HepG2 (cell line): ENCODE results near the gene DIS3L2. TPM values are rescaled to one million over a fixed set of nuclear protein-coding genes. Genes with fewer than 3 reads are reported as not detected.

Experiments used
- ATRX ChIP-seq: sonication (generic); formaldehyde crosslinking; IDR thresholded peaks from 2 replicates; pipeline ENCODE4 v1.4.0; 2020; ENCODE audit warnings: missing genetic modification reagents, borderline replicate concordance
- STAG1 ChIP-seq: sonication (generic); formaldehyde crosslinking; IDR thresholded peaks from 2 replicates; pipeline ENCODE4 v1.4.0; 2020; ENCODE audit warnings: missing genetic modification reagents
- ZBTB1 ChIP-seq: sonication (generic); formaldehyde crosslinking; IDR thresholded peaks from 2 replicates; pipeline ENCODE4 v1.4.0; 2020; ENCODE audit warnings: missing genetic modification reagents, borderline replicate concordance
- ZNF646 ChIP-seq: sonication (generic); formaldehyde crosslinking; IDR thresholded peaks from 2 replicates; pipeline ENCODE4 v1.9.0; 2021; ENCODE audit warnings: mild to moderate bottlenecking, missing genetic modification reagents
- polyA plus RNA-seq, 8 experiments: library from polyadenylated mRNA; depleted of rRNA in 3 of 8; stranded (reverse) in 7 of 8; unstranded in 1 of 8; fragments of >200 nt; fragmentation: Illumina TruSeq in 4 of 8; extraction: Trizol in 4 of 8; gene quantifications; 2 replicates each; pipeline versions ENCODE4 v1.2.1 to v1.2.3, GENCODE V29; 2011 to 2016; ENCODE audit warnings: low read depth in 4 of 8, missing spikeins in 1 of 8, mixed read lengths in 1 of 8; ENCODE audit not compliant: insufficient read depth in 1 of 8
- total RNA-seq, 5 experiments: library from RNA; depleted of rRNA; stranded (reverse); fragments of >200 nt; fragmentation: Illumina TruSeq; extraction: Trizol; gene quantifications; 2 replicates each; pipeline ENCODE4 v1.2.3, GENCODE V29; 2016; ENCODE audit warnings: low read depth in 1 of 5
- TF ChIP-seq, protein P1 (sequence below): sonication (generic); formaldehyde crosslinking; IDR thresholded peaks from 2 replicates; pipeline ENCODE4 v1.5.1; 2020; ENCODE audit warnings: missing genetic modification reagents, mild to moderate bottlenecking, borderline replicate concordance

DIS3L2 gene
- total and polyA plus RNA-seq, 2 of the 13 experiments (the other 11 are each of a cell fraction or from before 2014, with no cell fraction given), result 7.0 to 23.9 TPM

- TF ChIP-seq ZNF646, result no peak
- TF ChIP-seq, protein P1, sequence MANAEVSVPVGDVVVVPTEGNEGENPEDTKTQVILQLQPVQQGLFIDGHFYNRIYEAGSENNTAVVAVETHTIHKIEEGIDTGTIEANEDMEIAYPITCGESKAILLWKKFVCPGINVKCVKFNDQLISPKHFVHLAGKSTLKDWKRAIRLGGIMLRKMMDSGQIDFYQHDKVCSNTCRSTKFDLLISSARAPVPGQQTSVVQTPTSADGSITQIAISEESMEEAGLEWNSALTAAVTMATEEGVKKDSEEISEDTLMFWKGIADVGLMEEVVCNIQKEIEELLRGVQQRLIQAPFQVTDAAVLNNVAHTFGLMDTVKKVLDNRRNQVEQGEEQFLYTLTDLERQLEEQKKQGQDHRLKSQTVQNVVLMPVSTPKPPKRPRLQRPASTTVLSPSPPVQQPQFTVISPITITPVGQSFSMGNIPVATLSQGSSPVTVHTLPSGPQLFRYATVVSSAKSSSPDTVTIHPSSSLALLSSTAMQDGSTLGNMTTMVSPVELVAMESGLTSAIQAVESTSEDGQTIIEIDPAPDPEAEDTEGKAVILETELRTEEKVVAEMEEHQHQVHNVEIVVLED (CRISPR knock-in tag), result no peak
- TF ChIP-seq ZBTB1 (CRISPR knock-in tag), result no peak
- no peak for TF ChIP-seq ATRX
- TF ChIP-seq STAG1 (CRISPR knock-in tag), result peak; percentile 80
- TF ChIP-seq, all 625 proteins: peak for 7
These were observed 180.5 kb downstream of the DIS3L2 start (continued) for GRCh38 chr2:232142049-232142448.
